Measurements from ENCODE around the gene CTBS. TPM values are rescaled to one million over a fixed set of nuclear protein-coding genes. Genes with fewer than 3 reads are reported as not detected.
A peak's percentile ranks its signal among the peaks of the same experiment; 100 is the strongest.

Gene CTBS, protein sequence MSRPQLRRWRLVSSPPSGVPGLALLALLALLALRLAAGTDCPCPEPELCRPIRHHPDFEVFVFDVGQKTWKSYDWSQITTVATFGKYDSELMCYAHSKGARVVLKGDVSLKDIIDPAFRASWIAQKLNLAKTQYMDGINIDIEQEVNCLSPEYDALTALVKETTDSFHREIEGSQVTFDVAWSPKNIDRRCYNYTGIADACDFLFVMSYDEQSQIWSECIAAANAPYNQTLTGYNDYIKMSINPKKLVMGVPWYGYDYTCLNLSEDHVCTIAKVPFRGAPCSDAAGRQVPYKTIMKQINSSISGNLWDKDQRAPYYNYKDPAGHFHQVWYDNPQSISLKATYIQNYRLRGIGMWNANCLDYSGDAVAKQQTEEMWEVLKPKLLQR
- 10 to 100 TPM; 12.2 to 23.5 (median 16.4) TPM for total RNA-seq

DNA sequence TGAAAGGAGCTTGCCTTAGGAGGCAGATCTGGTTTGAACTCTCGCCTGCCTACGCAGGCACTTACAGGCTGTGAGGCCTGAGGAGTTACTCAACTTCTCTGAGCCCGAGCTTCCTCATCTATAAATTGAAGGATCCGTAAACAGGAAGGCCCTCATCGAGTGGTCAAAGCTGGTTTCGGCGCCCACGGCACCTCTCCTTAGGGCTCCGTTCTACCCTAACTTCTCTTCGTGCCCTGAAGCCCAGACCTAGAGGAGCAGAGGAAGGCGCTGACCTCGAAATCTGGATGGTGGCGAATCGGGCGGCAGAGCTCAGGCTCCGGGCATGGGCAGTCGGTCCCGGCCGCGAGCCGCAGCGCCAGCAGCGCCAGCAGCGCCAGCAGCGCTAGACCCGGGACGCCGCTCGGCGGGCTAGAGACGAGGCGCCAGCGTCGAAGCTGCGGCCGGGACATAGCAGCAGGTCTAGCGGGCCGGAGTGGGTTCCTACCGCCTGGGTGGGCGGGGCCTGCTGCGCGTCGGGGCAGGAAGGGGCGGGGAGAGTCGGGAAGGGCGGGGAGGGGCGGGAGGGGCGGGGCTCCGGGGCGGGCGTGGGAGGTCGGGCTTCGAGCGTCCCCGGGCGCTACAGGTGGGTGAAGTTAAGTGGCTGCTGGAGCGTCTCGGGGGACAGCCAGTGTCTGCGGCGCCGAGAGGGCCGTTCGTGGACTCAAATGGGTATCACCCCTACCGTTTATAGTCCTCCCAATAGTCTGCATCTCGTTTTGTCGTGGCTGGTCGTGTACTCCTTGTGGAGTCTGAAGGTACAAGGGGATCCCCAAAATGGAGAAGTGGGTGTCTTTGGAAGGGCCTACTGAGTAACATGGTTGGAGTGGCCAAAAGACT is at the start of gene CTBS:
Gene CTBS, minus strand, starts transcription at position 474 of the 876 bp plus-strand sequence. Its CDS starts 25 bp downstream, at position 449.
- ATAC-seq (ENCODE audit: low FRiP score) (peak; percentile 97), DNase-seq (ENCODE audit: low spot score) (peak; percentile 51)
- TF ChIP-seq, protein P1, sequence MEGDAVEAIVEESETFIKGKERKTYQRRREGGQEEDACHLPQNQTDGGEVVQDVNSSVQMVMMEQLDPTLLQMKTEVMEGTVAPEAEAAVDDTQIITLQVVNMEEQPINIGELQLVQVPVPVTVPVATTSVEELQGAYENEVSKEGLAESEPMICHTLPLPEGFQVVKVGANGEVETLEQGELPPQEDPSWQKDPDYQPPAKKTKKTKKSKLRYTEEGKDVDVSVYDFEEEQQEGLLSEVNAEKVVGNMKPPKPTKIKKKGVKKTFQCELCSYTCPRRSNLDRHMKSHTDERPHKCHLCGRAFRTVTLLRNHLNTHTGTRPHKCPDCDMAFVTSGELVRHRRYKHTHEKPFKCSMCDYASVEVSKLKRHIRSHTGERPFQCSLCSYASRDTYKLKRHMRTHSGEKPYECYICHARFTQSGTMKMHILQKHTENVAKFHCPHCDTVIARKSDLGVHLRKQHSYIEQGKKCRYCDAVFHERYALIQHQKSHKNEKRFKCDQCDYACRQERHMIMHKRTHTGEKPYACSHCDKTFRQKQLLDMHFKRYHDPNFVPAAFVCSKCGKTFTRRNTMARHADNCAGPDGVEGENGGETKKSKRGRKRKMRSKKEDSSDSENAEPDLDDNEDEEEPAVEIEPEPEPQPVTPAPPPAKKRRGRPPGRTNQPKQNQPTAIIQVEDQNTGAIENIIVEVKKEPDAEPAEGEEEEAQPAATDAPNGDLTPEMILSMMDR (IDR thresholded peaks at IDR 0.05), result no peak

DNA sequence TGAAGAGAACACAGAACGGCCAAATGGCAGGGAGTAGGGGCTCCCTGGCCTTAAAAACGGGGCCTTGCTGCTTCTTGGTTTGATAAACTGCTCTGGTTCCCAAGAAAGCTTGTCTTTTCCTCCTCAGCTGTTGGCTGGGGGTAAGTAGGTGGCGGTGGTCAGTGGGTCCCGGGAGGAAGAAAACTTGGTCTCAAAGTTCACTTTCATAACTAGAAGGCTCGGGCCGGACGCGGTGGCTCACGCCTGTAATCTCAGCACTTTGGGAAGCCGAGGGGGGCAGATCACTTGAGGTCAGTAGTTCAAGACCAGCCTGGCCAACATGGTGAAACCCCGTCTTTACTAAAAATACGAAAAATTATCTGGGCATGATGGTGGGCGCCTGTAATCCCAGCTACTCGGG is 47.3 kb upstream of the CTBS start:
- DNase-seq (ENCODE audit: low spot score) (no peak), ATAC-seq (ENCODE audit: low FRiP score) (no peak)
- TF ChIP-seq, protein P1 (IDR thresholded peaks at IDR 0.05), result no peak

DNA sequence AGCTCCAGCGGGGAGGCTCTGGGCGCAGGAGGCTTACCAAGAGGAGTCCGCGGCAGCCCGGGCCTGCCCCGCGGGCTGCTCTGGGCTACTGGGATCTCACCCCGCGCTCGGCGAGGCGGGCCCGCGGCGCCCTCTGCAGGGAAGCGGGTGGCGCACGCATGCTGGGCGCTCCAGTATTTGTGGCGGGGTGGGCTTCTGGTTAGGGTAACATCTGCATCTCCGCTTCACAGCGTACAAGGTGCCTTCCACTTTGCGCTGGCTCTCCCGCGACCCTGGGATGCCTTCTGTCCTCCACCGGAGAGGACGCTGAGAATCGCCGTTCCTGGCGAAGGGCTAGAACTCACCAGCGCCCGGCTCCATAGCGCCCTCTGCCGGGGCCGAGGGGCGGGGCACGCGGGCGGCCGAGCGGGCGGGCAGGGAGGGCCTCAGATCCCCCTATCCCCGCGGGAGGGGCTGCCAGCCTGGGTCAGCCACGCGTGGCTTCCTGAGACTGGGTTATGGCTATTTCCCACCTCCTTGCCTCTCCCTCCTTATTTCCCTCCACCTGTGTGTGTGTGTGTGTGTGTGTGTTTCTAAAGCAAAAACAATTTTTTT is 46.6 kb upstream of the CTBS start:
- TF ChIP-seq, protein P1 (IDR thresholded peaks at IDR 0.05), result peak in 1 of 3 donors; percentile 73
- ATAC-seq (ENCODE audit: low FRiP score) (peak; percentile 93), DNase-seq (ENCODE audit: low spot score) (peak; percentile 65)

DNA sequence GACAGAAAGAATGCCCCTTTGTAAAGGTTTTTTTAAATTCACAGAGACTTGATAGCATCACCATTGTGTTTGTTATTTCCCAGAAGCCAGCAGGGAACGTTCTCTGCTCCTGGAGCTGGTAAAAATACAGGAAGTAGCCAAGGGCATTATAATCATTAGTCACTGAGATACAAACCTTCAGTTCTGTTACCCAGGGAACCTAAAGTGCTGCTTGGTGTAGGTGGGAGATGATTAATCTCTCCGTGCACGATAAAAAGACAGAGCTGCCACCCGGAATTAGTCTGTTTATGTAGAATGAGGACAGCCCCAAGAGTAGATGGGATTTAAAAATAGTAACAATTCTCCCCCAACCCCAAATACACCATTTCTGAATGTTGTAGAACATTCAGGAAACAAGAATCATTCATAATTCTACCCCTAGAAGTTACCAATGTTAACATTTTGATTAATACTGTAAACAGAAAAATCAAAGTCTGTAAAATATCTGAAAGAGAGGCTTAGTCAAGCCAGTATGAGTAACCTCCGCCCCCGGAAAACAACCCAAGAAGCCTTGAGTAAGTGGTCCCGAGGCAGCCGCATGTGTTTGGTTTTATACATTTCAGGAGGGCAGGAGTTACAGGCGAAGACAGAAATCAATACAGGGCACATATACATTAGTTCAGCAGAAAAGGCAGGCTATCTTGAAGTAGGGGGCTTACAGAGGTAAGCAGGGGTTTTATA is 45.3 kb upstream of the CTBS start:
- DNase-seq (ENCODE audit: low spot score) (peak; percentile 41), ATAC-seq (ENCODE audit: low FRiP score) (peak; percentile 54)
- TF ChIP-seq, protein P1 (IDR thresholded peaks at IDR 0.05), result no peak

DNA sequence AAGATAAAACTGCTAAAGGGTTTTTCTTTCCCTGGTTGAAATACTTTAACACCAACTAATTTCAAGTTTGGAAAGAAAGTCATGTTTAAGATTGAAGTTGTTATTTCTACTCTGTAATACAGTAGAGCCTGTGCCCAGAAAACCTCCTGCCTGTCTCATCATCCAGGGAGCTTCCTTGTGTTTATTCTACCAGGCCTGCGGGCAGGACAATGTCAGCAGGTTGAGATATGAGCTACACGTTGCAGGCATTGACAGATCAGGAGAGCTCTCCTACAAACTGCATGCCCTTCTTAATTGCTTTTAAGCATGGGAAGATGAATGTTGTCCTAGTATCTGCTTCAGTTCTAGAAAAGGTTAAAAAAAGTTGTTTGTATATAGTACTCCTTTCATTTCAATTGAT is 43.1 kb upstream of the CTBS start:
- no peak for ATAC-seq (ENCODE audit: low FRiP score)
- TF ChIP-seq, protein P1 (IDR thresholded peaks at IDR 0.05), result no peak

DNA sequence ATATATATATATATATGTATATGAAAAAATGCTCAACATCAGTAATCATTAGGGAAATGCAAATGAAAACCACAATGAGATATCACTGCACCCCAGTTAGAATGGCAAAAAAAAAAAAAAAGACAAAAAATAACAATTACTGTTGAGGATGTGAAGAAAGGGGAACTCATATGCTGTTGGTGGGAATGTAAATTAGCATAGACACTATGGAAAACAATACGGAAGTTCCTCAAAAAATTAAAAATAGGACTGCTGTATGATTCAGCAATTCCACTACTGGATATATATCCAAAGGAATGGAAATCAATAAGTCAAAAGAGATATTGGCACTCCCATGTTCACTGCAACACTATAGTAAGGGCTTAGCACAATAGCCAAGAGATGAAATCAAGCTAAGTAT is 41.5 kb upstream of the CTBS start:
- TF ChIP-seq, protein P1 (IDR thresholded peaks at IDR 0.05), result no peak
- ATAC-seq (ENCODE audit: low FRiP score) (no peak), DNase-seq (ENCODE audit: low spot score) (no peak)

More for the DNA sequence above, 43.1 kb upstream of the CTBS start:
- no peak for DNase-seq (ENCODE audit: low spot score)
